Measurements from ENCODE around the gene TXLNG. TPM values are rescaled to one million over a fixed set of nuclear protein-coding genes. Genes with fewer than 3 reads are reported as not detected.
A peak's percentile ranks its signal among the peaks of the same experiment; 100 is the strongest.

The TXLNG gene
- total and polyA plus RNA-seq, 2 donors (not counting 3 experiments of a cell fraction or from before 2014, with no cell fraction given): 6.8 to 7.6 TPM

DNA sequence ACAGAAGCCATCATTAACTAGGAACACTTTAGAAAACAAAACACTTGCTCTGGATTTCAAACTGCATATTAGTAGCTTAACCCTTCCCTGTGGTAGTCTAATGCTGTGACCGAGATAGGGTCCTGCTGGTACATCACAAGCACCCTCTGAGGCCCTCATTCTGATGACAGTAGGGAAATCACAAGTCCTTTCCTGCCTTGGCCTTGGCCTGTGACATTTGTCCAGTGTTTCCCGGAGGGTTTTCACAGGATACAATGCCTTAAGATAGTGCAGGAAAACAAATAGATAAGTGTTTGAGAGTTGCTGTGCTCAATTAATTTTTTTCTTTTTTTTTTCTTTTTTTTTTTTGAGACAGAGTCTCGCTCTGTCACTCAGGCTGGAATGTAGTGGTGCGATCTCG is 37.8 kb upstream of the TXLNG start:
- Histone ChIP-seq H3K4me3 (replicated peaks in 1 of 3; ENCODE audit: insufficient read depth in 1 of 3, low read depth in 1 of 3, low read length in 3 of 3) (no peak overlapping the region), H3K9me3 (replicated peaks; ENCODE audit: control insufficient read depth, insufficient read depth, low read length) (no peaks in the 10 kb centered on the region), H3K79me2 (ENCODE audit: control insufficient read depth, insufficient read depth, low read length) (no peaks in the 10 kb centered on the region), H3K9me1 (replicated peaks; ENCODE audit: control insufficient read depth, extremely low read depth, insufficient read depth, low read length) (no peaks in the 10 kb centered on the region), H3K9ac (replicated peaks; ENCODE audit: extremely low read depth, insufficient read depth, low read length) (no peak overlapping the region), H3K27ac (ENCODE audit: insufficient read depth, low read depth, low read length) (no peak overlapping the region), H3K27me3 (ENCODE audit: control insufficient read depth in 2 of 2, insufficient read depth in 2 of 2, low read length in 2 of 2) (no peaks in the 10 kb centered on the region), H3K4me1 (ENCODE audit: control insufficient read depth, extremely low read depth, insufficient read depth, low read length) (no peaks in the 10 kb centered on the region), H3K36me3 (ENCODE audit: control insufficient read depth in 2 of 2, extremely low read depth in 1 of 2, insufficient read depth in 2 of 2, low read length in 2 of 2) (peaks cover 0 to 15% of the 10 kb centered on the region in 2 experiments), H3K4me2 (ENCODE audit: insufficient read depth, low read length) (no peak overlapping the region), H4K20me1 (replicated peaks; ENCODE audit: control insufficient read depth, extremely low read depth, insufficient read depth, low read length) (no peaks in the 10 kb centered on the region), H2AFZ (ENCODE audit: low read depth, low read length) (no peak overlapping the region)
- FAIRE-seq (no peak), DNase-seq (ENCODE audit: low read depth, low spot score) (no peak)
- dilution Hi-C loops (cut with MboI; ENCODE audit: extremely low pct_ligation_motif_present, low sequenced_read_pairs): no loop called here
- CTCF ChIA-PET: no interaction called here
- BruUV-seq (replicated peaks): no TSS peak
- POLR2A ChIA-PET: no interaction called here
- intact Hi-C loops (cut with micrococcal nuclease): no loop called here
- TF ChIP-seq EZH2 (IDR thresholded peaks at IDR 0.05; ENCODE audit: borderline replicate concordance, low read depth, low read length, severe bottlenecking): no peak
- TF ChIP-seq GATA2 (IDR thresholded peaks at IDR 0.05; ENCODE audit: insufficient read depth, insufficient read length, low read depth, low read length): no peak

DNA sequence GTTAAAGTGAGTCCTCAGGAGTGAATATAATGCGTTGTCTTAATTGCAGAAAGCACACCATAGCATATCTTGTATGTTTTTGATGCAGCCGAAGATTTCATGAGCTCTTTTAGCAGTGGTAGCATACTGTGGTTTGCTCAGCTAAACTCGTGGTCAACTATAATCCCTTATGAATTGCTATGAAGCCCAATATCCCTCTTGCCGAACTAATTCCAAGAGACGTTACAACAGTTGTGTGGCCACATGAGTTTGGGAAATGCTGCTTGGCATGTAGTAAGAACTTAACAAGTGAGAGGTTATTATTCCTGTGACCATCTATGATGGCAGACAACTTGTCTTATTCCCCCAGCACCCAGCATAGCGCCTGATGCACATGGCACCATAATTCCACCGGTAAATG is 36.1 kb upstream of the TXLNG start:
- no peak for DNase-seq (ENCODE audit: low read depth, low spot score)
- Histone ChIP-seq H3K27me3 (ENCODE audit: control insufficient read depth in 2 of 2, insufficient read depth in 2 of 2, low read length in 2 of 2) (no peaks in the 10 kb centered on the region), H3K9me1 (replicated peaks; ENCODE audit: control insufficient read depth, extremely low read depth, insufficient read depth, low read length) (no peaks in the 10 kb centered on the region), H3K36me3 (ENCODE audit: control insufficient read depth in 2 of 2, extremely low read depth in 1 of 2, insufficient read depth in 2 of 2, low read length in 2 of 2) (peaks cover 0 to 6% of the 10 kb centered on the region in 2 experiments), H3K4me1 (ENCODE audit: control insufficient read depth, extremely low read depth, insufficient read depth, low read length) (no peaks in the 10 kb centered on the region), H3K27ac (ENCODE audit: insufficient read depth, low read depth, low read length) (no peak overlapping the region), H3K4me2 (ENCODE audit: insufficient read depth, low read length) (no peak overlapping the region), H3K79me2 (ENCODE audit: control insufficient read depth, insufficient read depth, low read length) (no peaks in the 10 kb centered on the region), H4K20me1 (replicated peaks; ENCODE audit: control insufficient read depth, extremely low read depth, insufficient read depth, low read length) (no peaks in the 10 kb centered on the region), H3K9ac (replicated peaks; ENCODE audit: extremely low read depth, insufficient read depth, low read length) (no peak overlapping the region), H2AFZ (ENCODE audit: low read depth, low read length) (no peak overlapping the region), H3K9me3 (replicated peaks; ENCODE audit: control insufficient read depth, insufficient read depth, low read length) (no peaks in the 10 kb centered on the region), H3K4me3 (replicated peaks in 1 of 3; ENCODE audit: insufficient read depth in 1 of 3, low read depth in 1 of 3, low read length in 3 of 3) (no peak overlapping the region)
- ChIA-PET POLR2A (no interaction called here), CTCF (no interaction called here)
- dilution Hi-C loops (cut with MboI; ENCODE audit: extremely low pct_ligation_motif_present, low sequenced_read_pairs) (no loop called here), intact Hi-C loops (cut with micrococcal nuclease) (no loop called here)
- TF ChIP-seq POLR2AphosphoS5 (IDR thresholded peaks at IDR 0.05; ENCODE audit: insufficient read depth, low read depth, low read length) (no peak), MYC (IDR thresholded peaks at IDR 0.05; ENCODE audit: low read depth, low read length) (no peak), POLR2A (IDR thresholded peaks at IDR 0.05; ENCODE audit: low read depth, low read length) (no peak), FOS (IDR thresholded peaks at IDR 0.05; ENCODE audit: borderline replicate concordance, insufficient read depth, low read length) (no peak), GATA2 (IDR thresholded peaks at IDR 0.05; ENCODE audit: insufficient read depth, insufficient read length, low read depth, low read length) (no peak), JUN (IDR thresholded peaks at IDR 0.05; ENCODE audit: borderline replicate concordance, insufficient read depth, insufficient read length, low read depth) (no peak), EZH2 (IDR thresholded peaks at IDR 0.05; ENCODE audit: borderline replicate concordance, low read depth, low read length, severe bottlenecking) (no peak)
- TF ChIP-seq, protein P1, sequence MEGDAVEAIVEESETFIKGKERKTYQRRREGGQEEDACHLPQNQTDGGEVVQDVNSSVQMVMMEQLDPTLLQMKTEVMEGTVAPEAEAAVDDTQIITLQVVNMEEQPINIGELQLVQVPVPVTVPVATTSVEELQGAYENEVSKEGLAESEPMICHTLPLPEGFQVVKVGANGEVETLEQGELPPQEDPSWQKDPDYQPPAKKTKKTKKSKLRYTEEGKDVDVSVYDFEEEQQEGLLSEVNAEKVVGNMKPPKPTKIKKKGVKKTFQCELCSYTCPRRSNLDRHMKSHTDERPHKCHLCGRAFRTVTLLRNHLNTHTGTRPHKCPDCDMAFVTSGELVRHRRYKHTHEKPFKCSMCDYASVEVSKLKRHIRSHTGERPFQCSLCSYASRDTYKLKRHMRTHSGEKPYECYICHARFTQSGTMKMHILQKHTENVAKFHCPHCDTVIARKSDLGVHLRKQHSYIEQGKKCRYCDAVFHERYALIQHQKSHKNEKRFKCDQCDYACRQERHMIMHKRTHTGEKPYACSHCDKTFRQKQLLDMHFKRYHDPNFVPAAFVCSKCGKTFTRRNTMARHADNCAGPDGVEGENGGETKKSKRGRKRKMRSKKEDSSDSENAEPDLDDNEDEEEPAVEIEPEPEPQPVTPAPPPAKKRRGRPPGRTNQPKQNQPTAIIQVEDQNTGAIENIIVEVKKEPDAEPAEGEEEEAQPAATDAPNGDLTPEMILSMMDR (IDR thresholded peaks at IDR 0.05; ENCODE audit: extremely low read depth in 1 of 2, insufficient read depth in 1 of 2, low read depth in 1 of 2, low read length in 2 of 2): no peak
- TF ChIP-seq, protein P2, sequence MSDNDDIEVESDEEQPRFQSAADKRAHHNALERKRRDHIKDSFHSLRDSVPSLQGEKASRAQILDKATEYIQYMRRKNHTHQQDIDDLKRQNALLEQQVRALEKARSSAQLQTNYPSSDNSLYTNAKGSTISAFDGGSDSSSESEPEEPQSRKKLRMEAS (IDR thresholded peaks at IDR 0.05; ENCODE audit: insufficient read depth, insufficient read length): no peak
- no TSS peak for BruUV-seq (replicated peaks)
- FAIRE-seq: peak; percentile 38

Data from endothelial cell of umbilical vein (primary cell).